ENCODE results near the gene BEST4.
"Not testable (repeated sequence)": the region's sequence is repeated elsewhere in the genome, so short reads cannot be mapped to it uniquely, and the experiment has no call there.

Gene BEST4

DNA sequence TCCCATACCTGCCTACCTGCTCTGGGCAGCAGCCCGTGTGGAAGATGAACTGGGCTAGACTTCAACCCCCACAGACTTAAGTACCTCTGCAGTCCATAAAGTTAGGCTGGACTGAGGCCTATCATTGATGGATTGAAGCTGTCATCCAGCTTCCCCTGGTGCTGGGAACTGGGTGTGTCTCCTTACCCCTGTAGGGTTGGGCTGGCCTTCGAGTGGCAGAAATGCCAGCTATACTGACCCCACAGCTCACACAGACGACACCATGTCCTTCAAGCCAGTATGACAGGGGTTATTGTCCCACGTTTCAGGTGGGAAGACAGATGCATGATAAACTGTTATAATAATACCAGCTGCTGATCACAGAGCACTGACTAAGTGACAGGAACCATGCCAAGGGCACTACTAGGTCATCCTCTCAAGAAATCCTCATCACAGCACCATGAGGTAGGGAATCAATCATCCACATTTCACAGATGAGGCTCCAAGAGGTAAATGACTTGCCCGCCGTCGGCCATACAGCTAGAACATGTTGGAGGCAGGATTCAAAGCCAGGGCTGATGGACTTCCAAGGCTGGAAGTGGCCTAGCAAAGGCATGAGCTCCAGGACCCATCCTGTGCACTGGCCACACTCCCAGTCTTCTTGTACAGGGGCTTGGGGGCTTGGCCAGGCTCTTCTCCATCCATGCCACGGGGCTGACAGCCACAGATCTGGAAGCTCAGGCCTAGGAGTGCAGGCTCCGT is at the start of gene BEST4:
BEST4 (minus strand) TSS at position 51 of the 741 bp plus-strand sequence. CDS start 465 bp downstream, outside the sequence.
- Mint-ChIP-seq H3K4me3 (no peak within 1 kb of the TSS), H3K36me3 (no peaks in the 10 kb centered on the region), H3K27me3 (no peaks in the 10 kb centered on the region), H3K27ac (peak within 1 kb of the TSS; percentile 41), H3K9me3 (no peaks in the 10 kb centered on the region), H3K4me1 (peaks cover 27% of the 10 kb centered on the region)

DNA sequence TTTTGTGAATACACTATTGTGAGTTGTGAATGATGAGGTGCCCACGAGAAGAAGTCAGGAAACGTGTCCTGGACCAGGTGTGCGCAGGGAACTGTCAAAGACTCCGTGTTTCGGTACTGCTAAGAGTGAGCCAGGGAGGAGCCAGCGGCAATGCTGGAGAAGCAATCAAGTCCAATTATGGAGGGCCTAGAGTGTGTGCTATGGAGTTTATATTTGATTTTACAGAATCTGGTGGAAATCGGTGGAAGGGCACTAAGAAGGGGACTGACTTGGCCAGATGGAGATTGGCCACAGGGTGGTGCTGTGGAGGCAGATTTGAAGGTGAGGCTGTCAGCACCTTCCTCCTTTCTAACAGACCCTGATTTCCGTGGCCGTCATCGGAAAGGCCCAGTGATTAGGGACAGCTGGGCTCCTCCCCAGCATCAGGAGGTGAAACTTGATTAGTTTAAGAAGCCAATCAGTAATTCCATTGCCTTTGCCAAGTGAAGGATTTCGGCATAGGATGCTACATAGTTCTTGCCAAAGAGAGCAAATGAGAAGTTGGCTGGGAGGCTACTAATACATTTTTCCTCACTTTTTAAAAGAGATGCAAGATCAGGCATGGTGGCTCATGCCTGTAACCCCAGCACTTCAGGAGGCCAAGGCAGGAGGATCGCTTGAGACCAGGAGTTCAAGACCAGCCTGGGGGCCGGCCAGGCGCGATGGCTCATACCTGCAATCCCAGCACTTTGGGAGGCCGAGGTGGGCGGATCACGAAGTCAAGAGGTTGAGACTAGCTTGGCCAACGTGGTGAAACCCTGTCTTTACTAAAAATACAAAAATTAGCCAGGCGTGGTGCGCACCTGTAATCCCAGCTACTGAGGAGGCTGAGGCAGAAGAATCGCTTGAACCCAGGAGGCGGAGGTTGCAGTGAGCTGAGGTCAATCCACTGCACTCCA is 48.0 kb upstream of the BEST4 start:
- peak overlapping the region; percentile 47 for H3K4me3 Mint-ChIP-seq
- no peaks in the 10 kb centered on the region for H3K36me3 Mint-ChIP-seq

DNA sequence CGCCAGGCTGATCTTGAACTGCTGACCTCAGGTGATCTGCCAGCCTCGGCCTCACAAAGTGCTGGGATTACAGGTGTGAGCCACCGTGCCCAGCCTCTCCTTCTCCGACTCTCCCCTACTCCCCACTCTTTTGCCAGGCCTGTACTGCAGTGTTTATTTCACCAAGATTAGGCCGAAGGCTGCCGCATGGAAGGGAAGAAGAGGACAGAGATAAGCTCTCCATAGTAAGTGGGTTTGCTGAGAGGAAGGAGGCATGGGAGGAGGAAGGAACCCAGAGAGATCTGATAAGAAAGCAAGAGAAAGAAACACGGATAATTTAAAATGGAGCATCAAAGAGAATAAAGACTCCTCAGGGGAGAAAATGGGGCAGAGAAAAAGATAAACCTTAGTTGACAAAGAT is 46.4 kb upstream of the BEST4 start:
- Mint-ChIP-seq H3K27me3 (no peaks in the 10 kb centered on the region), H3K9me3 (no peaks in the 10 kb centered on the region), H3K27ac (no peak overlapping the region), H3K4me1 (peaks cover 7% of the 10 kb centered on the region), H3K4me3 (no peak overlapping the region), H3K36me3 (no peaks in the 10 kb centered on the region)

More for the DNA sequence above, 48.0 kb upstream of the BEST4 start:
- Mint-ChIP-seq H3K27me3 (peaks cover 2% of the 10 kb centered on the region), H3K27ac (peak overlapping the region; percentile 0), H3K9me3 (no peaks in the 10 kb centered on the region), H3K4me1 (peaks cover 7% of the 10 kb centered on the region)

DNA sequence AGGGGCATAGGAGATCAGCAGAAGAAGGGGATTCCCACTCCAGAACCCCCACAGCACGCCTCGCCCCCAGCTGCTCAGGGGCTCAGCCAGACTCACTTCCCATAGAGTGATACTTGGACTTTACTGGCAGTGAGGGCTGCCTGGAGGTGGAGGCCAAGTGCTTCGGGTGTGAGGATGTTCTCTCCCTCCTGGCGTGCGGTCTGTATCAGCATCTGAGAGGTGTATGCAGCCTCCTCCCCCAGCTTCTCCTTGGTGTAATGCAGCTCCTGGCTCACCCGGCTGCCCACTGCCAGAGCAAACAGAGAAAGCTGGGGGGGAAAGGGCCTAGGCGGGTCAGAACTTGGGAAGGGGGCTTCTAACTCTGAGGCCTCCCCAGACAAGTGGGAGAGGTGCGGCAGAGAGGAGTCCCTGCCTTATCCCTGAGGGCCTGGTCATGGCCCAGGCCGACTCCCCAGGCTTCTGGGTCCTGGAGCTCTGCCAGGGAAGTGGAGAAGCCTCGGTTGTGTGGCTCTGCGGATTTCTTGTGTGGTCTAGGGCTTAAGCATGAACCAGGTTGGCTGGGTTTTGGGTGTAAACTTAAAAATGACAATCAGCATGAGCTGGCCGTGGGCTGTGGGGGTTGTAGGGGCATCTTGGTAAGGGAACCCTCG is 44.2 kb upstream of the BEST4 start:
- peaks cover 7% of the 10 kb centered on the region for H3K4me1 Mint-ChIP-seq
- H3K27ac Mint-ChIP-seq, result no peak overlapping the region
- no peak overlapping the region for H3K4me3 Mint-ChIP-seq
- no peaks in the 10 kb centered on the region for H3K27me3 Mint-ChIP-seq
- H3K9me3 Mint-ChIP-seq, result no peaks in the 10 kb centered on the region
- H3K36me3 Mint-ChIP-seq, result no peaks in the 10 kb centered on the region

DNA sequence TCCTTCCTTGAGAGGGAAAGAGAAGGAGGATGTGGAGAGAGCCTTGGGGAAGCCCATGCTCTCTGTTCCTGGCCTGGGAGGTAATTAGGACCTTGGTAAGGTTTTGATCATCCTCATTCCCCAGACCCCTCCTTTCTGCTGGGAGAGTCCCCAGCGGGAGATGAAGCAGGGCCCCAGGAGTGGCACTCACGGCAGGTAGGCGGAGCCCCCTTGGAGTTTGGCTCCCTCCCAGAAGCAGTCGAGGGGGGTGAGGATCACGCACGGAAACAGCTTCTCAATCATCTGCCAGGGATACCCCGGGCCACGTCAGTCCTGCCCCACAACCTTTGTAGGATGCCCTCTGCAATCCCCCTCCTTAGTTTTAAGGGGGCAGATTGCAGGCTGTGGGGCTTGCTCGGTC is 43.5 kb upstream of the BEST4 start:
- H3K36me3 Mint-ChIP-seq, result no peaks in the 10 kb centered on the region
- H3K4me3 Mint-ChIP-seq, result no peak overlapping the region
- H3K27ac Mint-ChIP-seq, result no peak overlapping the region
- peaks cover 7% of the 10 kb centered on the region for H3K4me1 Mint-ChIP-seq
- no peaks in the 10 kb centered on the region for H3K9me3 Mint-ChIP-seq
- no peaks in the 10 kb centered on the region for H3K27me3 Mint-ChIP-seq

DNA sequence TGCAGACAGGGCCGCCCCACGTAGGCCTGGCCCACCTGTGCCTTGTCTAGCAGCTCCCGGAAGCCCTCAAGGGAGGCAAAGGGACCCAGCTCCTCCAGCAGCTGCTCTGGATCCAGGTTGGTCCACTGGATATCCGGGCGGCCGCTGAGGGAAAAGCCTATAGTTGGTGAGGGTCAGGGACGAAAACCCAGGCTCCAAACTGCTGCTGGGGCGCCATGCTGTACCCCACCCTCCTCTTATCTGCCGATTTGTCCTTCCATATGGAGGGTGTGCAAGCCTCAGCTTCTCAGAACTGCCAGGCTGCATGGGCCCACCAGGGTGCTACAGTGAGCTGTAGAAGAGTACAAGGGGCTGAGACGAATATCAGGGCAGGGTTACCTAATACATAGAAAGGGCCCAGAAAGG is 42.9 kb upstream of the BEST4 start:
- Mint-ChIP-seq H3K9me3 (no peaks in the 10 kb centered on the region), H3K4me1 (peaks cover 5% of the 10 kb centered on the region), H3K27me3 (no peaks in the 10 kb centered on the region), H3K36me3 (no peaks in the 10 kb centered on the region), H3K4me3 (no peak overlapping the region), H3K27ac (no peak overlapping the region)

DNA sequence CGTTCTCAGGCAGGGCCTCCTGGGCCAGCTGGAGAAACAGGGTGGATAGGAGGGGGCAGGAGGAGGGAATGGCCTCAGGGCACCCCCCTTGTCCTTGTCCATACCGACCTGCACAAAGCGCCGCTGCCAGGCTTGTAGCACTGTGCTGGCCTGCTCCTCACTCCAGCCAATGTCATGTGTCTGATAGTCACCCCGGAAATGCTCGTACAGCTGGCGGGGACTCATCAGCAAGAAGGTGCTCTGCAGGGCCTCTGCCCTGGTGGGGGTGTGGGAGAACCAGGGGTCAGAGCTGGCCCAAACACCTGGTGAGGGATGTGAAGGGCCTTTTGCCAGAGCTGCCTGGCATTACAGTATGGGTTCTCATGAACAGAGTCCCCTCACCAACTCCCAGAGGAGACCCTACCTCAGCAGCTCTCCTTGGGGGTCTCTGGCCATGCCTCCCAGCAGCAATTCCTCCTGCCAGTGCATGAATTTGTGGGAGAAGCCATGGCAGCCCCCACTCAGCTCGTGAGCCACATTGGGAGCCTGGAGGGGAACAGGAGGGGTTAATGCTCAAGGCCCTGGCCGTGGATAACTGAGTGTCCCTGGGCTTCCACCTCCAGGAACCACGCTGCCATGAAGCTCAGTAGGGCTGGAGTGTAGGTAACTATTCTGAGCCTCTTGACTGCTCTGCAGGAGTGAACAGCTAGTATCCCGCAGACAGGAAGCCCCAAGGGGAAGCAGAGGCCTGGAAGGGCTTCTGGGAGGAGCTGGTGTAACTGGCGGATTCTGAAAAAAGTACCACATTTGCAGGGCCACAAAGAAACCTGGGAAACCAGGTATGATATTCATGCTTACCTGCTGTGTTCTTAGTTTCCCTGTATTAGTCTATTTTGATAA is 41.8 kb upstream of the BEST4 start:
- H3K36me3 Mint-ChIP-seq, result no peaks in the 10 kb centered on the region
- H3K27me3 Mint-ChIP-seq, result no peaks in the 10 kb centered on the region
- no peaks in the 10 kb centered on the region for H3K4me1 Mint-ChIP-seq
- H3K9me3 Mint-ChIP-seq, result no peaks in the 10 kb centered on the region
- H3K4me3 Mint-ChIP-seq, result no peak overlapping the region
- no peak overlapping the region for H3K27ac Mint-ChIP-seq

DNA sequence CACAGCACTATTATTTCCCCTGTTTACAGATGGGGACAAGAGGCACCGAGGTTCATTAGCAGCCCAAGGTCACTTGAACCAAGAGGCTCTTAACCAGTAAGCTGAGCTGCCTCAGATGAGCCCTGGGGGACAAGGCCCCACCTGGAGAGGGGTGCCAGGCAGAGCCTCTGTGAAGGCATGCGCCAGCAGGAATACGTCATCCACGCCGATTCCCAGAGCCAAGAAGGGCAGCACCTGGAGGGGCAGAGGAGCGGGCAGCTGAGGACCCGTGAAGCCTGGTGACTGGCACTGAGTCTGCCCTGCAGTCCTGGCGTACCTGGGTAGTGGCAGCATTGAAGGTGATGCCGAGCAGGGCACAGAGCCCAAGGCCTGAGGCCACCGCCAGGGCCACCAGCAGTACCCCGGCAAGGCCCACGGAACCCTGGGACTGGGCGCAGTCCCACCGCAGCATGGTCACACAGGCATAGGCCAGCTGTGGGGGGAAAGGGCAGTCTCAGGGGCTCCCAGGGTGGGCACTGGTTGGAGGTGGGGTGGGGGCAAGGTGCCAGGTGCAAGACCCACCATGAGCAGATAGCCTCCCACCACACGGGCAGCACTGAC is 41.0 kb upstream of the BEST4 start:
- H3K4me3 Mint-ChIP-seq, result no peak overlapping the region
- H3K9me3 Mint-ChIP-seq, result no peaks in the 10 kb centered on the region
- H3K4me1 Mint-ChIP-seq, result no peaks in the 10 kb centered on the region
- no peaks in the 10 kb centered on the region for H3K36me3 Mint-ChIP-seq
- H3K27ac Mint-ChIP-seq, result no peak overlapping the region
- H3K27me3 Mint-ChIP-seq, result no peaks in the 10 kb centered on the region

DNA sequence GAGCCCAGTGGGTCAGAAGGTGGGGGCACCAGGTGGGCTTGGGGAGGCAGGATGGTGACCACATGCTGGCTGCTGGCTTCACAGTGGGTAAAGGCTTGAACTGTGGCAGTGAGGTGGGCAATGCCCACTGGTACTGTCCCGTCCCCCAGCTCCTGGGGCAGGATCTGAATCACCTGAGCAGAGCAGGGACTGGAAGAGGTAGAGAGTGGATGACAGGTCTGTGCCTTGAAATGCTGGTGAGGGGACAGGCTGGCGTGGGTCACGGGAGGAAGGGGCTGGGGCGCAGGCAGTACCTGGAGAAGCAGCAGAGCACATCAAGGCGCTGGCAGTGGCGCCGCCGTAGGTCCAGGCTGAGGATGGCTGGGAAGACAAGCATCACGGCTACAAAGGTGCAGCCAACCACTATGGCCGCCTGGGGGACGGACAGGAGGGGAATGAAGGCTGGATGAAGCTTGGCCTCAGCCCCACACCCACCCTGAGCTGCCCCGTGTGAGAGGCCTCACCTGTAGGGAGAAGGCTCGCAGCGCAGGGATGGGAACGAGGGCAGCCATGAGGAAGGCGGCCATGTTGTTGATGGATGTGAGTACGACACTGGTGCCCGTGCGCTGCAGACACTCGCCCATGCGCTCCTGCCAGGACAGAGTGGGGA is 40.2 kb upstream of the BEST4 start:
- Mint-ChIP-seq H3K27ac (no peak overlapping the region), H3K4me1 (no peaks in the 10 kb centered on the region), H3K9me3 (no peaks in the 10 kb centered on the region), H3K4me3 (no peak overlapping the region), H3K36me3 (no peaks in the 10 kb centered on the region), H3K27me3 (no peaks in the 10 kb centered on the region)

DNA sequence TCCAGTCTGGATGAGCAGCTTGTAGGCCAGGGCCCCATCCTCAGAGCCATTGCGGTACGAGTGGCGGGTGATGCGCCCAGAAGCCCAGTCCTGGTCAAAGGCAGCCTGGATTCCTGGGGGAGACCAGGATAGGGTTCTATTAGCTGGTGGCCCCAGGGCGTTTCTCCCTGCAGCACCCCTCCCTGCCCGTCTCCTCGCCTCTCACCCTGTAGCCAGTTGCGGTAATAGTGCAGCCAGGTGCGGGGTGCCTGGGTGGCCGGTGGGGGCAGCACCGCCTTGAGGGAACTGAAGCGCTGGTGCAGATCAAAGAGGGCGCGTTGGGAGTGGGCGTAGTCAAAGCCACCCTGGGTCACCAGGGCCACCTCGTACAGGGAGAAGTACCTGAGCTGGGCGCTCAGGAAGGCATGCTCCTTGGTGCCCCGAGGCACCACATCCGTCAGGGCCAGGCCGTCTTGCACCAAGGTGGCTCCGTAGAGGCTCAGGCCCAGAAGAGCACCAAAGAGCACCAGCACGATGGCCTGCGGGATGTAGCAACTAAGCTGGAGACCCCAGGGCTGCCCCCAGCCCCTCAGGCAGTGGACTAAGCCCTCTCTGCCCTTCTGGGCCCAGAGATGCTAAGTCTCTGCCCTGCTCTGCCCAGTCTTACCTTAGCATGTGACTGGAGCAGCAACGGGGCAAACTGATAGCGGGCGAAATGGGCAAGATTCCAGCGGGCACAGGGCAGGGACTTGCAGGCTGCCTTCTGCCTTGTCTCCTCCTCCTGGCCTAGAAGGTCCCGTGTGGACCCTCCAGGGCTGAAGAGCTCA is 39.4 kb upstream of the BEST4 start:
- H3K27me3 Mint-ChIP-seq, result no peaks in the 10 kb centered on the region
- H3K36me3 Mint-ChIP-seq, result no peaks in the 10 kb centered on the region
- no peaks in the 10 kb centered on the region for H3K4me1 Mint-ChIP-seq
- no peak overlapping the region for H3K4me3 Mint-ChIP-seq
- H3K9me3 Mint-ChIP-seq, result no peaks in the 10 kb centered on the region
- H3K27ac Mint-ChIP-seq, result no peak overlapping the region

DNA sequence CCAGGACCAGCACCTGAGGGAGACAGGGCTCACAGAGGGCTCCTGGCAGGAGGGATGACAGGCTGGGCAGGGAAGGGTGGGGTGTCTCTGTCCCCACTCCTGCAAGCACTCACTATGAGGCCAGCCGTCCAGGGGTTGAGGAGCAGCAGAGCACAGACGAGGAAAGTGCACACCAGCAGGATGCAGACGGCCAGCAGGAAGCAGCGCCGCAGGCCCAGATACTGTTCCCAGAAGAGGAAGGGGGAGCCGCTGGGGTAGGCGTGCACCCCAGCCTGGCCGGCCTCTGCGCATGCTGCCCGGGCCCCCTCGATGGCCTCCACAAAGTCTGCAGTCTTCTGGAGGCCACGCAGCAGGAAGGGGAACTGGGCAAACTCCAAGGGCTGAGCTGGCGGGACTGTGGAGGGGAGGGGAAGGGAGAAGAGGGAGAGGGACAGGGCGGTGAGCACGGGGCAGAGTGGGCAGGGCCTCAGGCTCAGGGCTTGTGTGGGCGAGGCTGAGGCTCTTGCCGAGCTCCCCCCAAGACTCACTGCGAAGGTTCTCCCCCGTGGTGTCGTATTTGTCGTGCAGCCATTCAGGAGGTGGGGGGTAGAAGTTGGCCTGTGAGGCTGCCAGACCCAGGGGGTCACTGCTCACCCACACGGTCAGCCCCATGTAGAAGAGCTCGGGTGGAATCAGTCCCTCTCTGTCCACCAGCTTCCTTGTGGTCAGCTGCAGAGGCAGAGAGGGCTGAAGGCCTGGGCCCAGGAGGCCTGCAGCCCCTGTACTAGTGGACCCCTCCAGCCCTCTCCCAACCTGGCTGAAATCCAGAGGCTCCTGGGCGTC is 38.6 kb upstream of the BEST4 start:
- Mint-ChIP-seq H3K9me3 (no peaks in the 10 kb centered on the region), H3K27me3 (no peaks in the 10 kb centered on the region), H3K27ac (no peak overlapping the region), H3K4me1 (peaks cover 2% of the 10 kb centered on the region), H3K4me3 (no peak overlapping the region), H3K36me3 (no peaks in the 10 kb centered on the region)

DNA sequence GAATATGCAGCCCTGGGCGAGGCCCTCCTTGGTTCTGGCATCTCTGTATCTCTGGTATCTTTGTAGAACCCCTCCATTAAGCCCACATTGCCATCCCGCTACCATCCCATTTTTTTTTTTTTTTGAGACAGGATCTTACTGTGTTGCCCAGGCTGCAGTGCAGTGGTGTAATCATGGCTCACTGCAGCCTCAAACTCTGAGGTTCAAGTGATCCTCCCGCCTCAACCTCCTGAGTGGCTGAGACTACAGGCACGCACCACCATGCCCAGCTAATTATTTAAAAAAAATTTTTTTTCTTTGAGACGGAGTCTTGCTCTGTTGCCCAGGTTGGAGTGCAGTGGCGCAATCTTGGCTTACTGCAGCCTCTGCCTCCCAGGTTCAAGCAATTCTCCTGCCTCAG is 36.4 kb upstream of the BEST4 start:
- not testable (repeated sequence) for H3K27me3 Mint-ChIP-seq, H3K27ac Mint-ChIP-seq, H3K9me3 Mint-ChIP-seq, H3K36me3 Mint-ChIP-seq, H3K4me3 Mint-ChIP-seq
- H3K4me1 Mint-ChIP-seq, result peaks cover 19% of the 10 kb centered on the region

DNA sequence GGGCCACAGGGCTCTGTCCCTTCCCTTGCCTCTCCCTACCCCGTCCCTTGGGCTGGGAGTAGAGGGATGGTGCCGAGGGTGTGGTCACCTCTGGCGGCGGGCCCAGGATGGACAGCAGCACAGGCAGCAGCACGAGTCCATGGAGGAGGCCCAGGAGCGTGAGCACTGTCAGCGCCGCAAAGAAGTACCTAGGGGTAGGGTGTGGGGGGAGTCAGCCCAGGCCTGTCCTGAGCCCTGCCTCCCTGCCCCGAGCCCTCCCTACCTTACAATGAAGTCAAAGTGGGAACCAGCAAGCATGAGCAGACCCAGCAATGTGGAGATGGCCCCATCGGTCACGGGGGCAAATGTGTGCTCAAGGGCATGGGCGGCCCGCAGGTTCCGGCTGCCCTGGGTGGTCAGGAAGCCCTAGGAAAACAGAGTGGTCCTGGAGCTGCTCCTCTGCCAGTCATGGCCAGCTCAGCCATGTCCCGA is 35.0 kb upstream of the BEST4 start:
- no peaks in the 10 kb centered on the region for H3K27me3 Mint-ChIP-seq
- H3K27ac Mint-ChIP-seq, result peak overlapping the region; percentile 62
- H3K9me3 Mint-ChIP-seq, result no peaks in the 10 kb centered on the region
- no peaks in the 10 kb centered on the region for H3K36me3 Mint-ChIP-seq
- no peak overlapping the region for H3K4me3 Mint-ChIP-seq
- peaks cover 31% of the 10 kb centered on the region for H3K4me1 Mint-ChIP-seq

All from activated naive CD4-positive, alpha-beta T cell treated with anti-CD3 and anti-CD28 coated beads, Interleukin-2, amount 50 U/mL, for 24 hours (primary cell).